ENCODE results near the gene CSRP2.

DNA sequence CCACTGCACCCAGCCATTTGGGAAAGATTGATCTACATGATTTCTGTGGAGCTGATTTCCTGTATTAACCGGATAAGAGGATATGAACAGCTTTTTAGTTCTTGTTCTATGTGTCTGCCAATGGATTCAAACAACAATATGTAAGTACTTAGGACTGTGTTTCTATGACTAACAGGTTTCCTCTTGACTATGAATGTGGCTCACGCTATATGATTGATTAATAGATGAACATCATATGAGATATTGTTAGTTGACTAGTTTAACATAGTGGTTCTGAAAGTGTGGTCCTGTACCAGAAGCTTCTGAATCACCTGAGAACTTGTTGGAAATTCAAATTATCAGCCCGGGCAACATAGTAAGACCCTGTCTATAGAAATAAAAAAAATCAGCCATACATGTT lies 12.8 kb upstream of the CSRP2 start:
- TF ChIP-seq, protein P1, sequence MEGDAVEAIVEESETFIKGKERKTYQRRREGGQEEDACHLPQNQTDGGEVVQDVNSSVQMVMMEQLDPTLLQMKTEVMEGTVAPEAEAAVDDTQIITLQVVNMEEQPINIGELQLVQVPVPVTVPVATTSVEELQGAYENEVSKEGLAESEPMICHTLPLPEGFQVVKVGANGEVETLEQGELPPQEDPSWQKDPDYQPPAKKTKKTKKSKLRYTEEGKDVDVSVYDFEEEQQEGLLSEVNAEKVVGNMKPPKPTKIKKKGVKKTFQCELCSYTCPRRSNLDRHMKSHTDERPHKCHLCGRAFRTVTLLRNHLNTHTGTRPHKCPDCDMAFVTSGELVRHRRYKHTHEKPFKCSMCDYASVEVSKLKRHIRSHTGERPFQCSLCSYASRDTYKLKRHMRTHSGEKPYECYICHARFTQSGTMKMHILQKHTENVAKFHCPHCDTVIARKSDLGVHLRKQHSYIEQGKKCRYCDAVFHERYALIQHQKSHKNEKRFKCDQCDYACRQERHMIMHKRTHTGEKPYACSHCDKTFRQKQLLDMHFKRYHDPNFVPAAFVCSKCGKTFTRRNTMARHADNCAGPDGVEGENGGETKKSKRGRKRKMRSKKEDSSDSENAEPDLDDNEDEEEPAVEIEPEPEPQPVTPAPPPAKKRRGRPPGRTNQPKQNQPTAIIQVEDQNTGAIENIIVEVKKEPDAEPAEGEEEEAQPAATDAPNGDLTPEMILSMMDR (IDR thresholded peaks at IDR 0.05): no peak
- no peak for TF ChIP-seq POLR2AphosphoS5 (IDR thresholded peaks at IDR 0.05)

Data from suprapubic skin (tissue), 3 donors.